Measurements from ENCODE around the gene EFEMP1. TPM values are rescaled to one million over a fixed set of nuclear protein-coding genes. Genes with fewer than 3 reads are reported as not detected.

EFEMP1 gene, protein sequence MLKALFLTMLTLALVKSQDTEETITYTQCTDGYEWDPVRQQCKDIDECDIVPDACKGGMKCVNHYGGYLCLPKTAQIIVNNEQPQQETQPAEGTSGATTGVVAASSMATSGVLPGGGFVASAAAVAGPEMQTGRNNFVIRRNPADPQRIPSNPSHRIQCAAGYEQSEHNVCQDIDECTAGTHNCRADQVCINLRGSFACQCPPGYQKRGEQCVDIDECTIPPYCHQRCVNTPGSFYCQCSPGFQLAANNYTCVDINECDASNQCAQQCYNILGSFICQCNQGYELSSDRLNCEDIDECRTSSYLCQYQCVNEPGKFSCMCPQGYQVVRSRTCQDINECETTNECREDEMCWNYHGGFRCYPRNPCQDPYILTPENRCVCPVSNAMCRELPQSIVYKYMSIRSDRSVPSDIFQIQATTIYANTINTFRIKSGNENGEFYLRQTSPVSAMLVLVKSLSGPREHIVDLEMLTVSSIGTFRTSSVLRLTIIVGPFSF
- 24.0 to 25.7 TPM (median 25.6 TPM) in 3 replicates for total RNA-seq (2021)
- percentile 59 among the genes with signal in this experiment for Bru-seq, nascent RNA
- long read RNA-seq, experiment 1, transcript EFEMP1-202 (11 exons, 3,024 nt), result major isoform, 48 of 91 reads
- long read RNA-seq, experiment 1, transcript EFEMP1-201 (12 exons, 1,820 nt), result minor isoform, 20 of 91 reads
- long read RNA-seq, experiment 1, partial matches to known transcripts, result 10 of 91 reads
- long read RNA-seq, experiment 1, other reads (novel, unspliced or antisense), result 13 of 91 reads
- long read RNA-seq, experiment 2, transcript EFEMP1-202 (11 exons, 3,024 nt), result major isoform, 11 of 35 reads
- long read RNA-seq, experiment 2, transcript EFEMP1-201 (12 exons, 1,820 nt), result minor isoform, 5 of 35 reads
- long read RNA-seq, experiment 2, partial matches to known transcripts, result 9 of 35 reads
- long read RNA-seq, experiment 2, other reads (novel, unspliced or antisense), result 10 of 35 reads
- long read RNA-seq, experiment 3, transcript EFEMP1-202 (11 exons, 3,024 nt), result major isoform, 21 of 32 reads
- long read RNA-seq, experiment 3, partial matches to known transcripts, result 2 of 32 reads
- long read RNA-seq, experiment 3, other reads (novel, unspliced or antisense), result 5 of 32 reads

DNA sequence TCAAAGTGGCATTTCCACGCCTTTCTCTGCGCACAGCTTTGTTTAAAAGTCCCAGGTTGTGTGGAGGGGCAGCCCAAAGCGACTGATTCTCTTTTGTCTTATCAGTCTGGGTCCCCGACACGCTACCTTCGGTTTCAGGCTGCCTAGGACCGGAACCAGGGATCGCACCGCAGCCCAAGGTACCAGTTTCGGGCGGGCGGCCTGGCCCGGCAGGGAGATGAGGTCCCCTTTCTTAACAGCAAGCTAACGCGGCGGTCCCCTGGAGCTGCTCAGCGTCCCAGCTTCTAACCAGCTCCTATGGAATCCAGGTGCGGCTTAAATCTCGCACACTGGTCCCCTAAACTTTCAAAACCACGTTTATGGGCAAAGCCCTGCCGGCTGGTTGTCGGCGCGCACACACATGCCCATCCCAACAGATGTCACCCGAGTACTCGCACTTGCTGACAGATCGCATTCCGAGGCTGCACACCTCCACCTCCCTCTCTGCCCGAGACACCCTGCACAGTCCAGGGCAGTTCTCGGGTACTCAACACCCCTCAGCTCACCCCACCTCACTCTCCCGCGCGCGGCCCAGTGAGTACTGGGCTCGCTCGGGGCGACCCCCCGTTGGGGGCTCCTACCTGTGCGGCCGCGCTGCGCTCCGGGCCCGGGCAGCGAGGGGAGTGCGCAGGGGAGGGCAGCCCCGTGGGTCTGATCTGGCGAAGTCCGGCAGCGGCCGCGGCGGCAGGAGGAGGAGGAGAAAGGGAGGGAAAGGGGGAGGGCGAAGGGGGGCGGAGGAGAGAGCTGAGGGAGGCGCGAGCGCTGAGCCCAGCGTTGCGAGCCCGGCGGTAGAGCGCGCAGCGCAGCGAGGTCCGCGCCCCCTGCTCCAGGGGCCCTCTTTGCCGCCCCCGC is at the start of gene EFEMP1:
Gene EFEMP1 (minus strand): TSS at position 692 of the 891 bp plus-strand sequence. CDS start 1,342 bp downstream, outside the sequence.
- ATAC-seq (peak; percentile 84), DNase-seq (ENCODE audit: low spot score) (peak; percentile 85)
- CTCF ChIA-PET, result interaction anchor here (1.3 to 1.9 kb wide), 2 partner anchors 152 to 260 kb away, joined by 3 to 5 read pairs; partner anchors contain the start of gene CCDC85A
- peaks cover 39% of the 10 kb centered on the region for H3K27me3 Mint-ChIP-seq (ENCODE audit: low read depth)
- no peaks in the 10 kb centered on the region for H3K9me3 Mint-ChIP-seq
- no peak for TF ChIP-seq ZNF317 (CRISPR knock-in tag; IDR thresholded peaks at IDR 0.05; ENCODE audit: borderline replicate concordance, low read depth)
- TF ChIP-seq ESRRA (CRISPR knock-in tag; IDR thresholded peaks at IDR 0.05; ENCODE audit: borderline replicate concordance), result no peak
- no peak for TF ChIP-seq ZNF138 (CRISPR knock-in tag; conservative IDR thresholded peaks at IDR 0.05)
- peak; percentile 25; the same call in 1 of the 2 replicates for TF ChIP-seq FOXK1 (CRISPR knock-in tag; IDR thresholded peaks at IDR 0.05)
- TF ChIP-seq TEAD1 (CRISPR knock-in tag; IDR thresholded peaks at IDR 0.05), result no peak
- TF ChIP-seq, protein P1, sequence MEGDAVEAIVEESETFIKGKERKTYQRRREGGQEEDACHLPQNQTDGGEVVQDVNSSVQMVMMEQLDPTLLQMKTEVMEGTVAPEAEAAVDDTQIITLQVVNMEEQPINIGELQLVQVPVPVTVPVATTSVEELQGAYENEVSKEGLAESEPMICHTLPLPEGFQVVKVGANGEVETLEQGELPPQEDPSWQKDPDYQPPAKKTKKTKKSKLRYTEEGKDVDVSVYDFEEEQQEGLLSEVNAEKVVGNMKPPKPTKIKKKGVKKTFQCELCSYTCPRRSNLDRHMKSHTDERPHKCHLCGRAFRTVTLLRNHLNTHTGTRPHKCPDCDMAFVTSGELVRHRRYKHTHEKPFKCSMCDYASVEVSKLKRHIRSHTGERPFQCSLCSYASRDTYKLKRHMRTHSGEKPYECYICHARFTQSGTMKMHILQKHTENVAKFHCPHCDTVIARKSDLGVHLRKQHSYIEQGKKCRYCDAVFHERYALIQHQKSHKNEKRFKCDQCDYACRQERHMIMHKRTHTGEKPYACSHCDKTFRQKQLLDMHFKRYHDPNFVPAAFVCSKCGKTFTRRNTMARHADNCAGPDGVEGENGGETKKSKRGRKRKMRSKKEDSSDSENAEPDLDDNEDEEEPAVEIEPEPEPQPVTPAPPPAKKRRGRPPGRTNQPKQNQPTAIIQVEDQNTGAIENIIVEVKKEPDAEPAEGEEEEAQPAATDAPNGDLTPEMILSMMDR (IDR thresholded peaks at IDR 0.05), result no peak
- TF ChIP-seq MYBL2 (CRISPR knock-in tag; IDR thresholded peaks at IDR 0.05), result no peak
- 0 out of 2 replicates have a peak, but pooled peaks have one; percentile 32 for TF ChIP-seq KAT7 (CRISPR knock-in tag; IDR thresholded peaks at IDR 0.05; ENCODE audit: borderline replicate concordance)
- no peak for TF ChIP-seq NR1H2 (CRISPR knock-in tag; IDR thresholded peaks at IDR 0.05)
- TF ChIP-seq, protein P2, sequence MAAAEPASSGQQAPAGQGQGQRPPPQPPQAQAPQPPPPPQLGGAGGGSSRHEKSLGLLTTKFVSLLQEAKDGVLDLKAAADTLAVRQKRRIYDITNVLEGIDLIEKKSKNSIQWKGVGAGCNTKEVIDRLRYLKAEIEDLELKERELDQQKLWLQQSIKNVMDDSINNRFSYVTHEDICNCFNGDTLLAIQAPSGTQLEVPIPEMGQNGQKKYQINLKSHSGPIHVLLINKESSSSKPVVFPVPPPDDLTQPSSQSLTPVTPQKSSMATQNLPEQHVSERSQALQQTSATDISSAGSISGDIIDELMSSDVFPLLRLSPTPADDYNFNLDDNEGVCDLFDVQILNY (CRISPR knock-in tag; IDR thresholded peaks at IDR 0.05), result 0 out of 2 replicates have a peak, but pooled peaks have one; percentile 50
- TF ChIP-seq, protein P3, sequence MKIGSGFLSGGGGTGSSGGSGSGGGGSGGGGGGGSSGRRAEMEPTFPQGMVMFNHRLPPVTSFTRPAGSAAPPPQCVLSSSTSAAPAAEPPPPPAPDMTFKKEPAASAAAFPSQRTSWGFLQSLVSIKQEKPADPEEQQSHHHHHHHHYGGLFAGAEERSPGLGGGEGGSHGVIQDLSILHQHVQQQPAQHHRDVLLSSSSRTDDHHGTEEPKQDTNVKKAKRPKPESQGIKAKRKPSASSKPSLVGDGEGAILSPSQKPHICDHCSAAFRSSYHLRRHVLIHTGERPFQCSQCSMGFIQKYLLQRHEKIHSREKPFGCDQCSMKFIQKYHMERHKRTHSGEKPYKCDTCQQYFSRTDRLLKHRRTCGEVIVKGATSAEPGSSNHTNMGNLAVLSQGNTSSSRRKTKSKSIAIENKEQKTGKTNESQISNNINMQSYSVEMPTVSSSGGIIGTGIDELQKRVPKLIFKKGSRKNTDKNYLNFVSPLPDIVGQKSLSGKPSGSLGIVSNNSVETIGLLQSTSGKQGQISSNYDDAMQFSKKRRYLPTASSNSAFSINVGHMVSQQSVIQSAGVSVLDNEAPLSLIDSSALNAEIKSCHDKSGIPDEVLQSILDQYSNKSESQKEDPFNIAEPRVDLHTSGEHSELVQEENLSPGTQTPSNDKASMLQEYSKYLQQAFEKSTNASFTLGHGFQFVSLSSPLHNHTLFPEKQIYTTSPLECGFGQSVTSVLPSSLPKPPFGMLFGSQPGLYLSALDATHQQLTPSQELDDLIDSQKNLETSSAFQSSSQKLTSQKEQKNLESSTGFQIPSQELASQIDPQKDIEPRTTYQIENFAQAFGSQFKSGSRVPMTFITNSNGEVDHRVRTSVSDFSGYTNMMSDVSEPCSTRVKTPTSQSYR (CRISPR knock-in tag; IDR thresholded peaks at IDR 0.05), result 0 out of 2 replicates have a peak, but pooled peaks have one; percentile 56
- no peak for TF ChIP-seq TP53 (CRISPR knock-in tag; IDR thresholded peaks at IDR 0.05)
- 0 out of 2 replicates have a peak, but pooled peaks have one; percentile 38 for TF ChIP-seq ETV6 (CRISPR knock-in tag; IDR thresholded peaks at IDR 0.05)
- TF ChIP-seq ZNF423 (CRISPR knock-in tag; IDR thresholded peaks at IDR 0.05), result peak; percentile 42; the same call in 1 of the 2 replicates
- TF ChIP-seq ELF4 (CRISPR knock-in tag; IDR thresholded peaks at IDR 0.05; ENCODE audit: low read depth), result no peak
- peak; percentile 35; the same call in 1 of the 2 replicates for TF ChIP-seq SP1 (CRISPR knock-in tag; conservative IDR thresholded peaks at IDR 0.05)
- TF ChIP-seq, protein P4, sequence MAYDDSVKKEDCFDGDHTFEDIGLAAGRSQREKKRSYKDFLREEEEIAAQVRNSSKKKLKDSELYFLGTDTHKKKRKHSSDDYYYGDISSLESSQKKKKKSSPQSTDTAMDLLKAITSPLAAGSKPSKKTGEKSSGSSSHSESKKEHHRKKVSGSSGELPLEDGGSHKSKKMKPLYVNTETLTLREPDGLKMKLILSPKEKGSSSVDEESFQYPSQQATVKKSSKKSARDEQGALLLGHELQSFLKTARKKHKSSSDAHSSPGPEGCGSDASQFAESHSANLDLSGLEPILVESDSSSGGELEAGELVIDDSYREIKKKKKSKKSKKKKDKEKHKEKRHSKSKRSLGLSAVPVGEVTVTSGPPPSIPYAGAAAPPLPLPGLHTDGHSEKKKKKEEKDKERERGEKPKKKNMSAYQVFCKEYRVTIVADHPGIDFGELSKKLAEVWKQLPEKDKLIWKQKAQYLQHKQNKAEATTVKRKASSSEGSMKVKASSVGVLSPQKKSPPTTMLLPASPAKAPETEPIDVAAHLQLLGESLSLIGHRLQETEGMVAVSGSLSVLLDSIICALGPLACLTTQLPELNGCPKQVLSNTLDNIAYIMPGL (CRISPR knock-in tag; IDR thresholded peaks at IDR 0.05), result peak; percentile 37; the same call in 1 of the 2 replicates
- POLR2A ChIA-PET, result interaction anchor here (0.8 kb wide), 1 partner anchor 374 kb away, joined by 3 read pairs; no protein-coding TSS in a partner anchor
- peak within 1 kb of the TSS; percentile 90 for H3K4me3 Mint-ChIP-seq
- H3K27ac Mint-ChIP-seq, result peak within 1 kb of the TSS; percentile 48; the same call in 1 of the 2 replicates
- peaks cover 2% of the 10 kb centered on the region; the same call in 1 of the 2 replicates for H3K36me3 Mint-ChIP-seq
- H3K4me1 Mint-ChIP-seq, result peaks cover 32% of the 10 kb centered on the region

Measured in WTC11 (cell line).